ENCODE measurements around the gene PITPNC1.

The PITPNC1 gene

DNA sequence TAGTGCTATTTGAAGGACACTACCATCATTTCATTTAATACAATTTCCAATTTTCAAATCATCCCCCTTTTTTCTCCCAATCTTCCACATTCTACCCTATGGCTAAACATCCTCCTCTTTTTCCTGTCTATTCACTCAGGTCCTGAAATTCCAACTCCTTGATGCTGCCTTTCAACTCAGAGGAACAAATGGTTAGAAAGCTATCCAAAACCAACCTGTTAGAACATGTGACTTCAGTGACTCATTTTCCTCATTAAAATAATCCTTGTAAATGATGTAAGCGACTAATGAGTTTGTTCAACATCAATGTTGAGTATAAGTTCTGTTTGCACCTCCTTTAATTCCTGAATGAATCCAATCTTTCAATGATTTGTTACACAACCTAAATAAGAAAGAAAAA is 16.2 kb upstream of the PITPNC1 start:
- TF ChIP-seq CTCF (IDR thresholded peaks at IDR 0.05; ENCODE audit: insufficient read depth, low read depth, low read length, missing control alignments), result no peak
- H3K4me3 ChIP-seq (ENCODE audit: low read length), result no peak overlapping the region
- DNase-seq (ENCODE audit: low read depth), result peak; percentile 85

DNA sequence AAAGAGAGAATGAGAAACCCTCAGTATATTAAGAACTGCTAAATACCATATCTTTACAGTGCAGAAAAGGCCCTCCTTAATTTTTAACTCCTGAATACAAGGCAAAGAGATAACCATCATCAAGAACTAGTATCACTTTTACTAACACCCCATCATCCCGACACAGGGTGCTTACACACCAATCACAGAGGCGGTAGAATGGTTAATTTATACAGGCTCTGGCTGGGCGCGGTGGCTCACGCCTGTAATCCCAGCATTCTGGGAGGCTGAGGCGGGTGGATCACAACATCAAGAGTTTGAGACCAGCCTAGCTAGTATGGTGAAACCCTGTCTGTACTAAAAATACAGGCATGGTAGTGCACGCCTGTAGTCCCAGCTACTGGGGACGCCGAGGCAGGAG is 14.9 kb upstream of the PITPNC1 start:
- no peak for TF ChIP-seq CTCF (IDR thresholded peaks at IDR 0.05; ENCODE audit: insufficient read depth, low read depth, low read length, missing control alignments)
- no peak for DNase-seq (ENCODE audit: low read depth)

DNA sequence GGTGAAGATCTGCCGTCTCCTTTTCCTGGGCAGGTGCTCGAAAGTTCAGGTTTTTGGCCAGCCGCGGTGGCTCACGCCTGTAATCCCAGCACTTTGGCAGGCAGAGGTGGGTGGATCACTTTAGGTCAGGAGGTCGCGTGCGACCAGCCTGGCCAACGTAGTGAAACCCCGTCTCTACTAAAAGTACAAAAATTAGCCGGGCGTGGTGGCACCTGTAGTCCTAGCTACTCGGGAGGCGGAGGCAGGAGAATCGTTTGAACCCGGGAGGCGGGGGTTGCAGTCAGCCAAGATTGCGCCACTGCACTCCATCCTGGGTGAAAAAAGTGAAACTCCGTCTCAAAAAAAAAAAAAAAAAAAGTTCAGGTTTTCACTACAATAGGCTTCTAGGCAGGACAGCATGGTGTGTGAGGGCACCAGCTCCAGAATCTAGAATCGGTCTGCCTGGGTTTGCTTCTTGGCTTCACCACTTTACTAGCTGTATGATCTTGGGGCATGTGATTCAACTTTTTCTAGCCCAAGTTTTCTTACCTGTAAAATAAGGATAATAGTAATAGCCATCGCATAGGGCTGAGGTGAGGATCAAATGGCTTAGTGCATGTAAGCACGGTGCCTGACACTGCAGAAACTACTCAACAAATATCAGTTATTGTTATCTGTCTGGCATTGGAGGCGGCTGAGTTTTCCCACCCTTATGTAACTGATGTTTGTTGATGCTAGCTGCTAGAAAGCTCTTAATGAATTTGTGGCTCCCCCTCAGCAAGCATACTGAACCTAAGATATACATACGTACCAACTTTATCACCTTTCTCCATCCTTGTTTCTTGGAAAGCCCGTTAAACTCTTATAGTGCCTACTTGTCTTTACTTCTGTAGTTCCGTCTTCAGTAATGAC is 12.0 kb upstream of the PITPNC1 start:
- no peak for TF ChIP-seq CTCF (IDR thresholded peaks at IDR 0.05; ENCODE audit: insufficient read depth, low read depth, low read length, missing control alignments)
- no peak for DNase-seq (ENCODE audit: low read depth)
- H3K4me3 ChIP-seq (ENCODE audit: low read length), result peak overlapping the region; percentile 93

More for the DNA sequence above, 14.9 kb upstream of the PITPNC1 start:
- no peak overlapping the region for H3K4me3 ChIP-seq (ENCODE audit: low read length)

- DNase-seq (ENCODE audit: low read depth), result peak; percentile 65
- H3K4me3 ChIP-seq (ENCODE audit: low read length), result peak overlapping the region; percentile 93
- no peak for TF ChIP-seq CTCF (IDR thresholded peaks at IDR 0.05; ENCODE audit: insufficient read depth, low read depth, low read length, missing control alignments)
These were observed 11.3 kb upstream of the PITPNC1 start for GRCh38 chr17:67365738-67366192.

DNA sequence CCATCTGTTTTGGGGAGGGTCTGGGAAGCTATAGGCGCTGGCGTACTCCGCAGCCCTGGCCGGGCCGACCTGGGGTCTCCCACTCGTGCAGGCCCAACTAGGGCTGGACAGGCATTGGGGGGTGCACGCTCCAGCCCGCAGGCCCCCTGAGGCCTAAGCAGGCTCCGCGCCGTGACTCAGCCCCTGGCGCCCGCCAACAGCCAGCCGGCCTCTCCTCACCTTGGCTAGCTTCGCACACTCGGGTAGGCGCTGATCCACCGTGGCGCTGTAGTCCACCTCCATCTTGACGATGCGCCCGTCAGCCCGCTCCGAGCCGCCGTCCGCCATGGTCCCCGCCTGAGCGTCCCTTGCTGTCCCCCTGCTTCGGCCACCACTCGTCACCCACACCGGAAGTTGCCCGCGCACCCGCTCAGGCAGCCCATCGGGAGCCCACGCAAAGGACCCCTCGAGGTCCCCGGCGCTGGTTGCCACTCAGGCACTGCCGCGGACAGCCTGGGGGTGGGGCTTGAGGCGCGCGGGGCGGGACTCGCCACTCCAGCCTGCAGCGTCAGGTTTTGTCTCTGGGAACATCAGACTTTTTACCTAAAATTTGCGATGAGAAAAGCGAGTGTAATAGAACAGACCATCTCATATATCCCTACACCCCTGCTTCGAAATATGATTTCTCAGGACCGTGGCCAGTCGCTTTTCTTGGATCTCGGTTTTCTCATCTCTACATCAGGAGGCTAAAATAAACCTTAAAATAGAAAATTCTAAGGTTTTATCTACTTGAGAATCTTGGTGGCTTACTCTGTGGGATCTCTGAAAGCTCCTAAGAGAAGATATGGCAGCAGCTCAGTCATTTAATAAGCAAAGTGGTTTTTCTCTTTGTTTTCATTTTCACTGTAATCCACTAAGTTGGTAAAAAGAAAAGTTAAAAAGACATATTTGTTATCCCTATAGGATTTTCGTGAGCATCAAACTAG is 10.6 kb upstream of the PITPNC1 start, which contains the start of gene PSMD12:
Gene PSMD12 (minus strand): TSS at position 385 of the 965 bp plus-strand sequence. CDS start 58 bp downstream, at position 327.
- H3K4me3 ChIP-seq (ENCODE audit: low read length), result peak within 1 kb of the TSS; percentile 93
- peak; percentile 90 for DNase-seq (ENCODE audit: low read depth)
- TF ChIP-seq CTCF (IDR thresholded peaks at IDR 0.05; ENCODE audit: insufficient read depth, low read depth, low read length, missing control alignments), result no peak

DNA sequence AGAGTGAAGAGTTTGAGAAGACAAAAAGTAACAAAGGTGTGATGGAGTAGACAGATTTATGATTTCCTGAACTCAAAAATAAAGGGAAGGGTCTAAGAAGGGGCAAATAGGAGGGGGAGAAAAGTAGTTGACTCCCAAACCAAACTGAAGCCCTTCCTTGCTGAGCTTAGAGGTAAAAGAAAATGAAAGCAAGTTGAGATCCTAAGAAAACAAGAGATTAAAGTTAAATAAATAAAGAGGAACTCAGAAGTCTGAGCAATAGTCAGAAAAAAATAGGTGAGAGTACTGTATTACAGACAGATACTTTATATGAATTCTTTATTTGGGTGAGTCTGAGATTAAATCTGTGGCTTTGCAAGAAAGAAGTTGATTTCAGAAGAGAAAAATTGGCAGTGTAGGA is 7.4 kb upstream of the PITPNC1 start:
- TF ChIP-seq CTCF (IDR thresholded peaks at IDR 0.05; ENCODE audit: insufficient read depth, low read depth, low read length, missing control alignments), result no peak
- no peak overlapping the region for H3K4me3 ChIP-seq (ENCODE audit: low read length)

More for the DNA sequence above, 7.4 kb upstream of the PITPNC1 start:
- DNase-seq (ENCODE audit: low read depth), result no peak
